Neuronal stem cell (in vitro differentiated cells): ENCODE data around the gene ASMTL.
"Not testable (repeated sequence)": the region's sequence is repeated elsewhere in the genome, so short reads cannot be mapped to it uniquely, and the experiment has no call there.

Source experiments
- DNase-seq: peaks from one replicate; pipeline ENCODE4 v3.0.0-alpha.2; 2013; ENCODE audit warnings: low spot score
- H2AFZ ChIP-seq: one replicate; pipeline ENCODE4 v1.6.1; 2013; ENCODE audit warnings: mild to moderate bottlenecking, low read length, inconsistent platforms
- H2AK5ac ChIP-seq: 2 replicates; pipeline ENCODE4 v1.6.1; 2013; ENCODE audit warnings: low read depth, mild to moderate bottlenecking, inconsistent platforms, low read length, moderate library complexity, mixed read lengths
- H2BK120ac ChIP-seq: 2 replicates; pipeline ENCODE4 v1.6.1; 2013; ENCODE audit warnings: low read depth, mild to moderate bottlenecking, inconsistent platforms, low read length, moderate library complexity, mixed read lengths
- H2BK12ac ChIP-seq: one replicate; pipeline ENCODE4 v1.6.1; 2013; ENCODE audit warnings: low read length, inconsistent platforms
- H2BK15ac ChIP-seq: 2 replicates; pipeline ENCODE4 v1.6.1; 2013; ENCODE audit warnings: mild to moderate bottlenecking, low read length, inconsistent platforms, mixed read lengths
- H2BK5ac ChIP-seq: one replicate; pipeline ENCODE4 v1.6.1; 2013; ENCODE audit warnings: inconsistent platforms, mild to moderate bottlenecking, low read length, moderate library complexity
- H3K14ac ChIP-seq: one replicate; pipeline ENCODE4 v1.6.1; 2013; ENCODE audit warnings: low read length, inconsistent platforms
- H3K18ac ChIP-seq: 2 replicates; pipeline ENCODE4 v1.6.1; 2013; ENCODE audit warnings: low read length, inconsistent platforms
- H3K23ac ChIP-seq: 2 replicates; pipeline ENCODE4 v1.6.1; 2013; ENCODE audit warnings: low read depth, mild to moderate bottlenecking, mixed read lengths, low read length, inconsistent platforms; ENCODE audit not compliant: poor library complexity
- H3K27ac ChIP-seq: replicated peaks from 3 replicates; pipeline ENCODE4 v1.5.1; 2013; ENCODE audit warnings: low read length, inconsistent platforms
- H3K27me3 ChIP-seq, 3 experiments: 2 replicates each; pipeline ENCODE4 v1.6.1; 2013; ENCODE audit warnings: low read length in 3 of 3, mild to moderate bottlenecking in 2 of 3, inconsistent platforms in 1 of 3, low read depth in 1 of 3, mixed read lengths in 1 of 3, moderate library complexity in 1 of 3; ENCODE audit not compliant: control insufficient read depth in 3 of 3, insufficient read depth in 3 of 3
- H3K36me3 ChIP-seq, 2 donors: replicated peaks in 1 of 2; 2 replicates each; pipeline ENCODE4 v1.6.1; 2013; ENCODE audit warnings: low read length in 2 of 2; ENCODE audit not compliant: control insufficient read depth in 2 of 2, insufficient read depth in 2 of 2
- H3K4ac ChIP-seq: 2 replicates; pipeline ENCODE4 v1.6.1; 2013; ENCODE audit warnings: inconsistent platforms, mild to moderate bottlenecking, low read length, moderate library complexity
- H3K4me1 ChIP-seq, 2 donors: 1 replicate in 1 of 2; 2 replicates in 1 of 2; pipeline ENCODE4 v1.6.1; 2013; ENCODE audit warnings: low read length in 2 of 2, low read depth in 1 of 2; ENCODE audit not compliant: control insufficient read depth in 2 of 2, insufficient read depth in 1 of 2
- H3K4me2 ChIP-seq: one replicate; pipeline ENCODE4 v1.6.1; 2013; ENCODE audit warnings: mild to moderate bottlenecking, low read length, inconsistent platforms; ENCODE audit not compliant: insufficient read depth, poor library complexity, severe bottlenecking
- H3K4me3 ChIP-seq, 2 donors: 2 replicates each; pipeline ENCODE4 v1.5.1; 2013; ENCODE audit warnings: low read length in 2 of 2, mild to moderate bottlenecking in 2 of 2, inconsistent platforms in 1 of 2, moderate library complexity in 1 of 2
- H3K79me1 ChIP-seq: one replicate; pipeline ENCODE4 v1.6.1; 2013; ENCODE audit warnings: low read depth, mild to moderate bottlenecking, inconsistent platforms, low read length, moderate library complexity
- H3K9ac ChIP-seq: one replicate; pipeline ENCODE4 v1.6.1; 2013; ENCODE audit warnings: mild to moderate bottlenecking, low read depth, low read length, inconsistent platforms; ENCODE audit not compliant: poor library complexity
- H3K9me3 ChIP-seq, 2 donors: replicated peaks in 1 of 2; 2 replicates each; pipeline versions ENCODE3 to v1.6.1; 2013; ENCODE audit warnings: low read length in 2 of 2, mild to moderate bottlenecking in 2 of 2, inconsistent platforms in 1 of 2, low read depth in 1 of 2, mixed read lengths in 1 of 2, moderate library complexity in 1 of 2; ENCODE audit not compliant: control insufficient read depth in 2 of 2, insufficient read depth in 1 of 2
- H4K8ac ChIP-seq: one replicate; pipeline ENCODE4 v1.6.1; 2013; ENCODE audit warnings: low read depth, mild to moderate bottlenecking, inconsistent platforms, low read length, moderate library complexity
- H4K91ac ChIP-seq: one replicate; pipeline ENCODE4 v1.6.1; 2013; ENCODE audit warnings: low read length, low read depth, mild to moderate bottlenecking, inconsistent platforms; ENCODE audit not compliant: poor library complexity
- WGBS, 2 donors: extraction: QIAGEN DNeasy Blood & Tissue Kit; methylation state at CpG; one replicate each; pipeline ENCODE4 v1.1.7; 2013; ENCODE audit warnings: missing lambda C conversion rate in 2 of 2, mixed read lengths in 1 of 2; ENCODE audit not compliant: insufficient read length in 2 of 2, insufficient replicate concordance in 1 of 2; ENCODE audit errors: extremely low coverage in 2 of 2; 5-methylcytosine and 5-hydroxymethylcytosine counted together

ASMTL gene

DNA sequence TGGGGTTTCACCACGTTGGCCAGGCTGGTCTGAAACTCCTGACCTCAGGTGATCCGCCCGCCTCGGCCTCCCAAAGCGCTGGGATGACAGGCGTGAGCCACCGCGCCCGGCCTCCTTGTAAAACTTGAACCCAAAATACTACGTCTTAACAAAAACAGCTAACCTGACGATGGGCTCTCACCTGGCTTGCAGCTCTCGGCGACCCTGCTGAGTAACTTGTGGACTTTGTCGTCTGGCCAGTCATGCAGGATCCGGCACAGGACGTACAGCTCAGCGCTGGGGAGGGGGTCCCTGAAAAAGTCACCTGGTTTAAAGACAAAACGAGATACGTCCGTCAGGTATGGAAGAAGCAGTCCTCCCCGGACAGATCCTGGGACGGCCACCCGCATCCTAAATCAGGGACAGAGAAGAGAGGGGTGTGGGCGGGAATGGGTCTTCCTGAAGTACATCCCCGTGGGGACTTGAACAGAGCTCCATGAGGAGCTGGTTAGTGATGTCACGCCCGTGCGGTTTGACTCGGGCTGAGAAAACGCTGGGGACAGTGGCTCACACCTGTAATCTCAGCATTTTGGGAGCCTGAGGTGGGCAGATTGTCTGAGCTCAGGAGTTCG lies 40.1 kb downstream of the ASMTL start:
- no peak overlapping the region for H3K14ac ChIP-seq
- WGBS, 2 donors, result no CpG with 5 or more reads among the region's 31 CpGs

DNA sequence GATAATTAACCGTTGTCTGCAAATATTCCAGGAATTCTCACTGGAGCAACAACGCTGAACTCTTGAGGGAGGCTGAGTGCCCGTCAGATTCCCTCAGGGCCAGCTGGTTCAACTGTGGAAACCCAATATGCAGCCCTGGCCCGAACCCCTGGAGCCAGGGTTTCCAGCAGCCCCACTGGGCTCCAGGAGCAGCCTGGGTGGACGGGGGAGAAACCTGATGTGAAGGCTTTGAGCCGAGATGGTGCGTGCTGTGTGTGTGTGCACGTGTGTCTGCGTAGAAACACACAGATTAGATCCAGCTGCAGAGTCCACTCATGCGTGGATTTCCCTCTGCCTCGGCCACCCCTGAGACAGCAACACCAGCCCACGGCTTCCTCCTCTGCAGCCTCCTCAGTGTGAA lies 41.4 kb downstream of the ASMTL start:
- Histone ChIP-seq H3K23ac (no peak overlapping the region), H3K27ac (peak overlapping the region; percentile 48), H3K18ac (no peak overlapping the region), H3K4me1 (peaks cover 0 to 4% of the 10 kb centered on the region in 2 donors), H3K27me3 (no peaks in the 10 kb centered on the region), H2BK15ac (no peak overlapping the region), H2BK5ac (no peak overlapping the region), H3K4me2 (no peak overlapping the region), H2AK5ac (no peak overlapping the region), H3K4ac (no peak overlapping the region), H3K14ac (no peak overlapping the region), H3K36me3 (peaks cover 32 to 64% of the 10 kb centered on the region in 2 donors), H2BK12ac (no peak overlapping the region), H3K79me1 (peaks cover 2% of the 10 kb centered on the region), H3K4me3 (no peak overlapping the region), H4K8ac (no peak overlapping the region), H4K91ac (no peak overlapping the region), H2AFZ (no peak overlapping the region), H2BK120ac (no peak overlapping the region), H3K9ac (no peak overlapping the region), H3K9me3 (peaks cover 0 to 5% of the 10 kb centered on the region in 2 donors)
- WGBS, 2 donors, result no CpG with 5 or more reads among the region's 12 CpGs
- DNase-seq, result no peak

More for the DNA sequence above, 40.1 kb downstream of the ASMTL start:
- DNase-seq, result no peak
- no peak overlapping the region for H2AFZ ChIP-seq
- H2BK5ac ChIP-seq, result no peak overlapping the region
- no peak overlapping the region for H3K4ac ChIP-seq
- no peak overlapping the region for H4K8ac ChIP-seq
- H2BK15ac ChIP-seq, result no peak overlapping the region
- peaks cover 3% of the 10 kb centered on the region for H3K79me1 ChIP-seq
- H4K91ac ChIP-seq, result no peak overlapping the region
- no peak overlapping the region for H3K4me2 ChIP-seq
- no peak overlapping the region for H2BK120ac ChIP-seq
- peaks cover 34 to 64% of the 10 kb centered on the region in 2 donors for H3K36me3 ChIP-seq
- no peak overlapping the region for H3K23ac ChIP-seq
- H3K18ac ChIP-seq, result no peak overlapping the region
- no peak overlapping the region for H3K27ac ChIP-seq
- H3K9me3 ChIP-seq, result peaks cover 0 to 13% of the 10 kb centered on the region in 2 donors
- H2BK12ac ChIP-seq, result no peak overlapping the region
- H3K9ac ChIP-seq, result no peak overlapping the region
- H2AK5ac ChIP-seq, result no peak overlapping the region
- peaks cover 0 to 4% of the 10 kb centered on the region in 2 donors for H3K4me1 ChIP-seq
- no peaks in the 10 kb centered on the region for H3K27me3 ChIP-seq
- H3K4me3 ChIP-seq, result no peak overlapping the region

DNA sequence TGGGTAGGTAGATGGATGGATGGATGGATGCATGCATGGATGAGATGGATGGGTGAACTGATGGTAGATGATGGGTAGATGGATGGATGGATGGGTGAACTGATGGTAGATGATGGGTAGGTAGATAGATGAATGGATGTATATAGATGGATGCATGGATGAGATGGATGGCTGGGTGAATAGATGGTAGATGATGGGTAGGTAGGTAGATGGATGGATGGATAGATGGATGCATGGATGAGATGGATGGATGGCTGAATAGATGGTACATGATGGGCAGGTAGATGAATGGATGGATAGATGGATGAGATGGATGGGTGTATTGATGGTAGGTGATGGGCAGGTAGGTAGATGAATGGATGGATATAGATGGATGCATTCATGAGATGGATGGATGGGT lies 45.7 kb downstream of the ASMTL start:
- no peak overlapping the region for H2AK5ac ChIP-seq
- H3K4me1 ChIP-seq, result peaks cover 0 to 4% of the 10 kb centered on the region in 2 donors
- H3K79me1 ChIP-seq, result peaks cover 4% of the 10 kb centered on the region
- H2BK12ac ChIP-seq, result no peak overlapping the region
- H3K4ac ChIP-seq, result no peak overlapping the region
- peaks cover 55 to 72% of the 10 kb centered on the region in 2 donors for H3K36me3 ChIP-seq
- H4K8ac ChIP-seq, result no peak overlapping the region
- no peak overlapping the region for H3K27ac ChIP-seq
- H3K27me3 ChIP-seq, result no peaks in the 10 kb centered on the region
- H4K91ac ChIP-seq, result no peak overlapping the region
- no peak overlapping the region for H3K18ac ChIP-seq
- no peak overlapping the region for H3K4me3 ChIP-seq
- H3K9ac ChIP-seq, result no peak overlapping the region
- H2BK15ac ChIP-seq, result no peak overlapping the region
- no peak overlapping the region for H2BK120ac ChIP-seq
- no peak overlapping the region for H2BK5ac ChIP-seq
- no peak overlapping the region for H2AFZ ChIP-seq
- H3K9me3 ChIP-seq, result peaks cover 4 to 5% of the 10 kb centered on the region in 2 donors
- H3K14ac ChIP-seq, result no peak overlapping the region
- no peak for DNase-seq
- no peak overlapping the region for H3K23ac ChIP-seq
- H3K4me2 ChIP-seq, result no peak overlapping the region

DNA sequence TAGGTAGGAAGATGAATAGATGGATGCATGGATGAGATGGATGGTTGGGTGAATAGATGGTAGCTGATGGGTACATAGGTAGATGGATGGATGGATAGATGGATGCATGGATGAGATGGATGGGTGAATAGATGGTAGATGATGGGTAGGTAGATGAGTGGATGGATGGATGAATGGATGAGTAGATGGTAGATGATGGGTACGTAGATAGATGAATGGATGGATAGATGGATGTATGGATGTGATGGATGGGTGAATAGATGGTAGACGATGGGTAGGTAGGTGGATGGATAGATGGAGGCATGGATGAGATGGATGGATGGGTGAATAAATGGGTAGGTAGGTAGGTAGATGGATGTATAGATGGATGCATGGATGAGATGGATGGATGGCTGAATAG lies 46.9 kb downstream of the ASMTL start:
- H3K27ac ChIP-seq, H2BK15ac ChIP-seq, H4K91ac ChIP-seq, H3K4me2 ChIP-seq, H2AK5ac ChIP-seq, H3K4ac ChIP-seq, H2AFZ ChIP-seq, H3K9ac ChIP-seq, H3K18ac ChIP-seq, H3K14ac ChIP-seq, H2BK5ac ChIP-seq, H2BK120ac ChIP-seq, H3K9me3 ChIP-seq, H3K4me1 ChIP-seq, H4K8ac ChIP-seq, H3K4me3 ChIP-seq, H2BK12ac ChIP-seq, H3K79me1 ChIP-seq, H3K23ac ChIP-seq, H3K27me3 ChIP-seq, DNase-seq: not testable (repeated sequence)
- peaks cover 52 to 72% of the 10 kb centered on the region in 2 donors for H3K36me3 ChIP-seq
- WGBS, 2 donors, result 100% methylated on average over 2 of the region's 2 CpGs
